Nucleus accumbens (tissue), 56 donors: ENCODE data around the gene ARHGAP21.

ENCODE experiments used
- DNase-seq, 56 donors: peaks; one replicate each; lab custom pipeline; 2025; lab: John Stamatoyannopoulos, UW

The ARHGAP21 gene

DNA sequence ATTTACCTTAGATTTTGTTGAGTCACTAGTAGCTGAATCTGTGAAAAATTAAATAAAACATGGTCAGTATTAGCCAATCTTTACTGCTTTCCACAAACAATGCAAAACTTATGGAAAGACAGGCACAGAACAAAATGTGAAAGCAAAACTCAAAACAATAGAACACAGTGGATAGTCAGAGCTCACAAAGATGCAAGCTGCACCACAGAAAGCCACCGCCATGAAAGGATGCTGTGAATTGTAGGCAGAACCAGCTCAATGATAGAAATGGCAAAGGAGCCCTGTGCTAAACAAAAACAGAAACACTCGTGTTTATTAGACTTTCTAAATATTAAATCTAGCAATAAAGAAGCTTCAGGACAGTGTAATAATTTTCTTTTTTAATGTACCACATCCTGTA, 134.4 kb downstream of the ARHGAP21 start:
- DNase-seq = no peak

DNA sequence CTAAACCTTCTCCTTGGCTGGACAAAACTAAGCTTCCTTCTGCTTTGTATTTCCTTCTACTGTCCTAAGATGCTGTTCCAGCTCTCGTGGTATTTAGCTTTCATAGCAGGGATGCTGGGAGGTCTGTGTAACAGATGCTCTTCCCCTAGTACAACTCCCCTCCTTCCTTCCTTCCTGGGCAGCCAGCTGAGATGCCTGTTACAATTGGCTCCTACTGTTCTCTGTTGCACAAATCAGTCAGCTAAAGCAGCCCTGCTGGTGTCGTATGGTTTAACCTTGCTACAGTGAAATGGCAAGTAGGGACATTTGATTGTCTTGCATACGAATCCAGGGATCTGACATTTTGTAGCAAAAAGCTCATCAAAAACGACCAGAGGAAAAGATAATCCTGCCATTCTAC, 143.8 kb downstream of the ARHGAP21 start:
- DNase-seq = no peak

DNA sequence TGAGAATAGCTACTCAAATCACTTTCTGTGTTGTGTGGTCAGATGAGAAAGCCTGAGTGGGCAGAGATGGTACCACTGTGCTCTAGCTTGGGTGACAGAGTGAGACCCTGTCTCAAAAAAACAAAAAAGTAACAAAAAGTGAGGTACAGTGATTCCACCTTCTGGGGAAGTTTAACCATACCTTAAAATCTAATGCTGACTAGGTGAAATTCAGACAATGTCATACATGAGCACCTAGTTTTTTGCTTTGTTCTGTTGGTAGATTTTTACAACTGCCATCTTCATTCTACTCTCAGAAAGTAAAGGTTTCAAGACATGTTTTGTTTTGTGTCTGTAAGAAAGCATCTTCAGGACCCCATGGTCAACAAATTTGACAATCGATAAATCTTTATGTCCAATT, 144.2 kb downstream of the ARHGAP21 start:
- DNase-seq = no peak

DNA sequence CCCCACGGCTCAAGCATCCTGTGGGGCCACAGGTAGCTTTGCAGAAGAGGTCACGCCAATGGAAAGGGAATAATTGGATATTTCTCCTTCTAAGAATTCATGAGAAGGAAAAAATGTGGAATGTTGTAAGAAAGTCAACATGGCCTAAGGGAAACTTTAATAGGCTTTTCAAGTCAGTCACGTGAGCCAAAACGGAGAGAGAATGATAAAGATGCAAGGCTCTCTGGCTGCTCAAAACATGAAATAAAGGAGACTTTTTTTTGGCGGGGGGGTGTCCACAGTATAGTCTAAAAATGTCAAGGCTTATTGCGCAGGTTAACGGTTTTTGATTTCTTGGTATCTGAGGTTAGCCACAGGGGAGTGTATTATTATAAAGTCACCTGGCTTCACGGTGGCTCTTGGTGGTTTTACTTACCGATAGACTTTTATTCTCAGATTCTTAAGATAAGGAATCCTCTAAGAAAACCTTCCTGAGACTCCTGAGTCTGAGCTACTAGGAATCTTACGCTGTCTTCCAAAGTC, 148.1 kb downstream of the ARHGAP21 start:
- no peak for DNase-seq

DNA sequence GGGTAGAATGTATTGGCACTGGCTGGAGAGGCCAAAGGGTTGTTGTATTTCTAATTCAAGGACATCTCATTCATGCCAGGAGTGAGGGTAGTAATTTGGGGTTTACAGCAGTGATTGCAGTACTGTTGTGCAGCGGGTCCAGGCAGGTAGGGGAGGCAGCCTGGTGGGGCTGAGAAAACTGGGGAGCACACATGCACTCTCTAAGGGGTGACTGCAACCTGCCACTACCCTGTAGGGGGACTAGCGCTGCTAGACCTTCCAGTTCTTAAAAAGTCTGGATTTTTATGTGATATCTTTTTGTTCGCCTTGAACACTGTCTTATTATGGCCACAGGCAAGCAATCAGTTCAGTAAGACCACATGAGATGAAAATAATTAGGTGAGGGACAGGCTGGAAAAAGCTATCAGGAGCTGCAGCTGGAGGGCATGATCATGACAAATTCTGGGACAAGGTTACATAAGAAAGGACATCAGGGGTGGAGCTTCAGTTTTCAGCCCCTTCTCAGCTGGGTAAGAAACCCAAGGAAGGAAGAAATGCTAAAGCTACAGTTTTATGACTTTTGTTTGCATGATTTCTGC, 149.0 kb downstream of the ARHGAP21 start:
- DNase-seq = no peak

DNA sequence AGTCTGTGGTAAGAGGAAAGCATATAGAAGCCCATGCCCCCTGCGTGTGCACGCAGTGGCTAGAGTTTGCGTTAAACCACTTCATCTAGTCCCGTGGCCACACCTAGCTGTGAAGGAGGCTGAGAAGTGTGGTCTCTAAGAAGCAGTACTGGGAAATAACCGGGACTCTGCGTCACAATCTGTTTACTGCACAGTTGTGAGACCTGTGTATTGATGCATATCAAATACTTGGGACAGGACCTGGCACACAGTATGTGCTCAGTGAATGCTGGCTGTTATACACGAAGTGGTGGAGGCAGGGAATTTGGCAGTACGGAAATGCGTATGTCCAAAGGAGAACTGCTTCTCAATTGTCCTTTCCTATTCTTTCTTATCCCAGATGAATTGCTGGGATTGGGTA, 149.5 kb downstream of the ARHGAP21 start:
- DNase-seq = no peak

DNA sequence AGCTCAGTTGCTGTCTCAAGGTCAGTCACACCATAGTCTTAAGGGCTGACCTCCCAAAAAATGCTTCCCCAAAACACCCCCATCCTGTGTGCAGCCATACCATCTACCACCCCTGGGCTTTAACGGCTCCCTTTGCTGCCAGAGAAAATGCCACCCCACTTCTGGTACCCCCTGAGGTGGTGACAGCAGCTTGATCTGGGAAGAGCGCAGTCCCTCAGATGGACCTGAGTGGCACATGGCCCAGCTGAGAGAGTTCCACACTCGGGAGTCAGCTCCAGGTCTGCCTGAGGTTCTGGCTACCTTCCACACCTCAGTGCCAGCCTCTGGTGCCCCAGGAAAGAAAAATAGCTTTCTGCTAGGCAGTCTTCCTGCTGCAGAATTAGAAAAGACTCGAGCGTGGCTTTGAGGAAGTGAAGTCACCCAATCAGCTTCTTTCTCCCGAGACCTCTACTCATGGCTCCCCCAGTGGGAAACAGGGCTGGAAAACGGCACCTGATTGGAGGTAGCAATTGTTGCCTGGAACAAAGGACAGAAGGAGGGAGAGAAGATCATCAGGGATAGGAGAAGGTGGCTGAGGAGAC, 151.7 kb downstream of the ARHGAP21 start:
- DNase-seq = no peak

DNA sequence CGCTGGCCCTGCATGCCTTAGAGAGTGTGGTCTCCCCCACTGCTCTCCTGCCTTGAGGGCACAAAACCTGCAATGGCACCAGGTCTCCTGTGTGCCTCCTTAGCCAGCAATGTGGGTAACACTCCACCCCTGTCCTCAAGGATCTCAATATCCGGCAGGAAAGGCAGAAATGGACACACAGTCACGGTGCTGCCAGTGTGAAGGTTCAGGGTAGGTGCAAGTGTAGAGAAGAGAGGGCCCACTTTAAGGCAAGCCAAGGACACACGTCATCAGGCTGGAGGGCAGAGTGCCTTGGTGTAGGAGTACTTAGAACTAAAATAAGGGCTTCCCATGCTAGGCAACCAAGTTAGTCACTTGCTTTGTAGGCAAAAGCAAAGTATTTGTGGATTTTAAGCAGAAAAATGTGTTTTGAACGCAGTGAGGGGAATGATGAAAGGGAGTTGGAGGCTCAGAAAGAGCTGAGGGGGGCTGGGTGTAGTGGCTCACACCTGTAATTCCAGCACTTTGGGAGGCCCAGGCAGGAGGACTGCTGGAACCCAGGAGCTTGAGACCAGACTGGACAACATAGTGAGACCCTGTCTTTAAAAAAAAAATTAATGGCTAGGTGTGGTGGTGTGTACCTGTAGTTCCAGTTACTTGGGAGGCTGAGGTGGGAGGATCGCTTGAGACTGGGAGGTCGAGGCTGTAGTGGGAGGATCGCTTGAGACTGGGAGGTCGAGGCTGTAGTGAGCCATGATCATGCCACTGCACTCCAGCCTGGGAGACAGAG, 152.8 kb downstream of the ARHGAP21 start:
- peak in 2 of 56 donors; percentile 15 to 28 for DNase-seq

DNA sequence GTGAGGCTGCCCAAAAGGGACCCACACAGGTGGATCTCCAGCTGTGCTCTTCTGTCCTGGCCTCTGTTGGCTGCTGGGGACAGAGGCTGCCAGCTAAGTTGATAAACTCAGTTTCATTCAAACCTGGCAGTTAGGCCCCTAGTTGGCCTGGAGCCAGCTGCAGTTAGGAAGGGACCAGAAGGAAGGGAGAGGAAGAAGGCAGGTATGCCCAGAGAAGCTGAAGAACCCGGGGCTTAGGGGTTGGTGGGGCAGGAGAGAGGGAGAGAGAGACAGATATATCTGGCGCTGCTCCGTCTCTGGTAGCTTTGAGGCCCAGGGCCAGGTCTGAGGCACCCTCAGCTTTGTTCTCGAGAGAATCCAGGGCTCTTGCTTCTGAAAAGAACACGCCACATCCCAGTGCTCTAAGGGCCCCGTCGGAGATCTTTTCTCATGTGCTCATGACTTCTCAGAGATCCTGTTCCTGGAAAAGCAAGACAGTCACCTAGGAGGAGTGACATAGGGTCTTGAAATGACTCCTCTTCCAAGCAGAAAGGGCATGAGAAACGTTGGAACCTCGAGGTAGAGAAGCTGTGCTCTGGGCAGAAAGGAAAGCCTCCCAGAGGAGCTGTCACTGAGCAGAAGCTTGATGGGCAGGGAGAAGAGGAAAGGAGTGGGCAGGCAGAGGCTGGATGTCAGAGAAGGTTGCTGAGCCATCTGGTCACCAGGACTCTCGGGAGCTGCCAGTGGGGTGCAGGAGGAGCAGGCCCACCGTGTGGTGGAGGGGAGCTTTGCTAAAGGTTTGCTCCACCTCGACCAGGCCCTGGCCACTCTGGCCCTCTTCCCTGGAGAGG, 153.6 kb downstream of the ARHGAP21 start:
- no peak for DNase-seq

DNA sequence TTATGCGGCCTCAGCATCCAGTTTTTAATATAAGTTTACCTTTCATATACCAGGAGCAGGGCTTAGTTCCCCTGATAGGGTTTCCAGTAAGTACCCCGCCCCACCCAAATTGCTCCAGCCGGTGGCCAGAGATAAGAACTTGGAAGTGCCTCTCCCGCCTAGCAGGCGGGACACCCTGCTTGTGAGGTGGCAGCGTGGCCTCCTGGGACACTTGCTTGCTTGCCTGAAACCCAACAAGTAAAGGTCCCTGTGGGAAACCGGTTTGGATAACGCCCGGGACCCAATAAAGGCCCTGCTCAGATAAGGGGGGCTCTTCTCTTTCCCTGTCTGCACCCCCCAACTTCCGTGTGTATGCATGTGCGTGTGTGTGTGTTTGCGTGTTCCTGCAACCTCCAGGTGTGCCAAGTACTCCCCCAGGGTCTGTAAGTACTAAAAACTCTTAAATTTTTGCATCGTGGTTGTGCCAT, 154.3 kb downstream of the ARHGAP21 start:
- no peak for DNase-seq

DNA sequence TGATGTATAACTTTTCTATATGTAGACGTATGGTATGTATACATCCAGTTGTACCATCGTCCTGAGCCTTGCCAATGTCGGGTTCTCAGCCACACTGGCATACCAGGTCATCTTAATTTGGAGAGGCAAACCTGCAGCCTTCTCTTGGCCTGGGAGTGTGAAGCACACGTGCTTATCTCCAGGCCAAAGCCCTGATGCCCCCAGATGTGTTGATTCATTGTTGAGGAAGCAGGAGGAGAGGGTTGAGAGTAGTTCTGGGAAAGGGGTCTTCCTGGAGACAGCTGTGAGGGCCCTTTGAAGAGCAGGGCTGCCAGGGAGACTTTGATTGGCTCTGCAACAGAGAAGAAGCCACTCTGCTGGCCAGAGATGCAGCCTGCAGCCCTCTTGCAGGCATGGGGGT, 155.6 kb downstream of the ARHGAP21 start:
- DNase-seq = no peak

DNA sequence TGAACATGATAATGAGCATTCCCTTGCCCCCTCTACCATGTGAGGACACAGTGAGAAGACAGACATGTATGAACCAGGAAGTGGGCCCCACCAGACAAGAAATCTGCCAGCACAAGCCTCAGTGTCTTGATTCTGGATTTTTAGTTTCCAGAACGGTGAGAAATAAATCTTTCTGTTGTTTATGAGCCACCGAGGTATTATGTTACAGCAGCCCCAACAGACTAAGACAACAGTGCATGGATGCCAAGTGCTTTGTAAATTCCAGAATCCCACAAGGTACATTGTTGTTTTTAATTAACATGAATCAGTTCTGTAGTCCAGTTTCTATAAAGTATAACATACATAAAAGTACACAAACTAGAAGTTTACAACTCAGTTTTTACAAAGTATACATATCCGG, 162.2 kb downstream of the ARHGAP21 start:
- no peak for DNase-seq

DNA sequence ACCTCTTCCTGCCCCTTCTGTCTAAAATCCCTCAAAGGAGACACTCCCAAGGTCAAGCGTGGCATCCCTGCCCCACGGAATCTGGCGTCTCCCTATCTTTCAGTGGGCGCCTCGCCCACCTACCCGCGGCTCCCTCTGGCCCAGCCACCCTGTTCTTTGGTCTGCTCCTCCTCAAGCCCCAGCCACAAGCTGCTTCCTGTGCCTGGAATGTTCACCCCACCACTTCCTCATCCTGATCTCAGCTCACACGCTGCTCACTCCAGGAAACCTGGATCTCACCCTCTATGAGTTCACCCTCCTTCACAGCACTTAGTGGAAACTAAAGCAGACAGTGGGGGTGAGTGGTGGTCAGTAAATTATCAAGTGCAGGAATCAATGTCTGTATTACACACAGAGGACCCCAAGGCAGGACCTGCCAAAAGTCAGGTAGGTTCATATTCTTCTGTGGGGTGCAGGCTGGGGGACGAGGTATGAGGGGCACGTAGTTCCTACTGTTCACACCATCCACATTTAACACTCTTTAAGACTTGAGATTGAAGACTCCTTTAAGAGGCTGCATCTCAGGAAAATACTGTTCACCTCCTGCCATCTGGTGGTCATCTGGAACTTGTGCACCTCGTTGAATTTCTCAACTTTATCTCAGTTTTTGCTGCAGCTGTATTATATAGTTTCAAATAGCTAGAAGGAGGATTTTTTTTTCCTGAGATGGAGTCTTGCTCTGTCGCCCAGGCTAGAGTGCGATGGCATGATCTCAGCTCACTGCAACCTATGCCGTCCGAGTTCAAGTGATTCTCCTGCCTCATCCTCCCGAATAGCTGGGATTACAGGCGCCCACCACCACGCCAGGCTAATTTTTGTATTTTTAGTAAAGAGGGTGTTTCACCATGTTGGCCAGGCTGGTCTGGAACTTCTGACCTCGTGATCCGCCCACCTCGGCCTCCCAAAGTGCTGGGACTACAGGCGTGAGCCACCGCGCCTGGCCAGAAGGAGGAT, 166.6 kb downstream of the ARHGAP21 start:
- peak in 11 of 56 donors; percentile 6 to 53 (median 17) for DNase-seq

DNA sequence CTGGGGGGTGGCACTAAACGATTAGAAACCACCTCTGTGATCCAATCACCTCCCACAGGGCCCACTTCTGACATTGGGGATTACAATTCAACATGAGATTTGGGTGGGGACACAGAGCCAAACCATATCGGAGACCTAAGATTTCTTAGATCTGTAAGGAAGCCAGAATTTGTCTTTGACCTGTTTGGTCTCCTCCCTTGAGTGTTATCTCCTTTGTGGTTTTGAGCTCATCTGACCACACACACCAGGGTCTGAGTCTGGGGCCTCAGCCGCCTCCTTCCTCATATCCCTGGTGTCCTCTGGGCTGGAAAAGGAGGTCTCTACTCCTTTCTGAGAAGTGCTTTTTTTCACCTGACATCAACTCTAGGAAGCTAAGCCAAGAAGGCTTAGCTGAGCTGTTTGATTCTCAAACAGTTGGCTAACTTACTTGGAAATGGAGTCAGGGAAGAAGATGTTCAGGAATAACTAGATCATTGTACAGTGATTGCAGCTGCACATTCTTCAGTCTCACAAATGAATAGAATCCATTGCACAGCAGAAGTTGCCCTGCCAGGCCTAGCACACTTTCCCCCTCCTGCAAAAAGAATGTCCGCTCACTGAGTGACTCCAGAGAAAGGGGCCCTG, 167.4 kb downstream of the ARHGAP21 start:
- DNase-seq = no peak

DNA sequence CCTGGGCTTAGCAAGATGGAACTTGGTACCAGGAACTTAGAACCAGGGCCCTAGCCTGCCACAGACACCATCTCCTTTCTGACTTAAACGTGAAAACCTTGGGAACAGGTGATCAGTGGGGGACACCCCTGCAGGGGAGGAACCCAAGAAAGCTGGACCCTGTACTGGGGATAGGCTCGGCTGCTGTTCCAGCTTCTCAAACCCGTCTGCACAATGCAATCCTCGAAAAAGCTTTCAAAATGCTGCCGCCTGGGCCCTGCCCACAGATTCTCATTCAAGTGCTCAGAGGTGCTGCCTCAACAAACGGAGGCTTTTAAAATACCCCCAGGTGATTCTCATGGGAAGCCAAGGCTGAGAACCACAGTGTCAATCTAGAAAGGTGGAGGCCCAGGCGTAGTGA, 169.7 kb downstream of the ARHGAP21 start:
- DNase-seq = no peak

DNA sequence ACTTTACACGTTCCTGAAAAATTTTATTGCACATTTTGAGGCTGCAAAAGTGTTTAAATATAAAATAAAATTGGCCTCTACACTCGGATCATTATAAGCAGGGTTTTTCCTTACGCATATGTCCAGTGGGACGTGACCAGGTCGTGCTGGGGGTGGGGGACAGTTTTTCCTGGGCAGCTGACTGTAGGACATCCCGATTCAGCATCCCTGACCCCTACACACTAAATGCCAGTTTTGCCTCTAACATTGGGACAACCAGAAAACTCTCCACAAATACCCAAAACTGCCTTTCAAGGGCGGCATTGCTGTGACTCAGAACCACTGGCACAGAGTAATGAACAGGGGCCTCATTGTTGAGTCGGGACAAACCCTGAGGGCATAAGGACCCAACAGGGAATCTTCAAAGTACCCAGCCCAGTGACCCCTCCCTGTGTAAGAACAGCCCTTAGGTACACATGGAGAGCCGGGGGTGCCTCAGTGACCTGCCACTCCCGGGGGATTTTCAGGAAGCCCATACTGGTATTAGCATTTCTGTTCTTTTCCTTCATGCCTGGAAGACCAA, 170.6 kb downstream of the ARHGAP21 start:
- DNase-seq = no peak

DNA sequence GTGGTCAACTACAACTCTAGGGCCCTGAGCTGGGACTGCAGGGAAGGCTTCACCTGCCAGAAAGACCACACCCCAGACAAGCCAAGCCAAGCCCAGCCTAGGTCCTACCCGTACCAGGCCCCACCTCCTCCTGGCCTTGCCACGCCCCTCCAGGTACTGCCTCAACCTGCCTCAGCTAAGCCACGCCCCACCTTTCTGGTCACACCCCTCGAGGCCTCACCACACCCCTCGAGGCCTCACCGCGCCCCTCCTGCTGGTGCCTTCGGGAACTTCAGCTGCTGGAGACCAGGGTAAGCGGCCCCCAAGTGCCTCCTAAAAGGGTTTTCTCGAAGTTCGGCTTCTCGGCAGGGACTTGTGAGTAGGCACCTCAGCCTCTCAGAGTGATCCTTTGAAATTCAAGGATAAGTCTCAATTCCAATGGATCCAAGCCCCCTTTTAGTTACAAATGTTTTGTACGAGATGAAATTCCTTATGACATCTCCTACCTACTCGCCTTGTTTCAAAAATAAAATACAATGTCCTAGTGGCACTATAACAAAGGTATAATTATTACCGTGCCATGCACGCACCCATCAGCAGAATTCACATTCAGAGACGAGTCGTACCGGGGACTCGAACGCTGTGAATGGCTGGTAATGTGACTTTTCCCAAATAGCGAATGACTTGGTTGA, 171.2 kb downstream of the ARHGAP21 start:
- no peak for DNase-seq

DNA sequence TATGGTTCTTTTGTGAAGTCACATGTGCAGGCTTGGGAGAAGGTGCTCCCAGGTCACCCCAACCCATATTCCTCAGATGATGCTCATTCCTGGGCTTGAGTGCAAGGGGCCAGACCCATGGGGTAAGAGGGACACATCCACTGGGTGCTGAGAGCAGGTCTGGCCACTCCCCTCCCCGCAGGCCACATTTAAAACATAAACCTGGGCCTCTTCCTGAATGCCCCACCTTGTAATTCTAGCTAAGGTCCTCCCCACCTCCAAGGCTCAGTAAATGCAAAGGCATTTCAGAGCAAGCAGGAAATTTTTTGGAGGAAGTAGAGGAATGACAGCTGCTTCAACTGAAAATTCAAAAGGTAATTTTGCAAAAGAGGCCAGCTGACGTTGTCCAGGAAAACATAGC, 172.5 kb downstream of the ARHGAP21 start:
- DNase-seq = no peak
